ENCODE results near the gene CPT1C.

- TF ChIP-seq SUZ12 (IDR thresholded peaks at IDR 0.05; ENCODE audit: extremely low read depth, insufficient read depth, insufficient read length) (no peak), ZNF274 (IDR thresholded peaks at IDR 0.05; ENCODE audit: low read depth, low read length) (no peak)
Observed at GRCh38 chr19:49686503-49687088, 4.3 kb upstream of the CPT1C start.
